ENCODE measurements around the gene ADAMTS3.

The ADAMTS3 gene

GRCh38 chr4:72568959-72569718 lies at the start of gene ADAMTS3:
Gene ADAMTS3, minus strand, starts transcription at chr4:72569221. Its CDS starts 459 bp downstream, at chr4:72568762.
- DNase-seq (ENCODE audit: low read depth in 2 of 2): no peak

GRCh38 chr4:72613959-72614358 lies 44.9 kb upstream of the ADAMTS3 start:
- no peak for DNase-seq (ENCODE audit: low read depth in 2 of 2)

GRCh38 chr4:72606751-72607150 lies 37.7 kb upstream of the ADAMTS3 start:
- no peak for DNase-seq (ENCODE audit: low read depth in 2 of 2)

- DNase-seq (ENCODE audit: low read depth in 2 of 2): no peak
Measured at GRCh38 chr4:72604324-72604723, 35.3 kb upstream of the ADAMTS3 start.

GRCh38 chr4:72602396-72603376 lies 33.7 kb upstream of the ADAMTS3 start:
- DNase-seq (ENCODE audit: low read depth in 2 of 2): no peak

GRCh38 chr4:72591547-72592454 lies 22.8 kb upstream of the ADAMTS3 start:
- no peak for DNase-seq (ENCODE audit: low read depth in 2 of 2)

- no peak for DNase-seq (ENCODE audit: low read depth in 2 of 2)
Measured at GRCh38 chr4:72587334-72587733, 18.3 kb upstream of the ADAMTS3 start.

GRCh38 chr4:72582853-72583252 lies 13.8 kb upstream of the ADAMTS3 start:
- no peak for DNase-seq (ENCODE audit: low read depth in 2 of 2)

GRCh38 chr4:72577211-72577610 lies 8.2 kb upstream of the ADAMTS3 start:
- no peak for DNase-seq (ENCODE audit: low read depth in 2 of 2)

GRCh38 chr4:72571337-72571736 lies 2.3 kb upstream of the ADAMTS3 start:
- no peak for DNase-seq (ENCODE audit: low read depth in 2 of 2)

GRCh38 chr4:72569719-72570235 lies 756 bp upstream of the ADAMTS3 start:
- no peak for DNase-seq (ENCODE audit: low read depth in 2 of 2)

- DNase-seq (ENCODE audit: low read depth in 2 of 2): no peak
Measured at GRCh38 chr4:72567821-72568675, 973 bp downstream of the ADAMTS3 start.

GRCh38 chr4:72567036-72567435 lies 2.0 kb downstream of the ADAMTS3 start:
- no peak for DNase-seq (ENCODE audit: low read depth in 2 of 2)

- no peak for DNase-seq (ENCODE audit: low read depth in 2 of 2)
Measured at GRCh38 chr4:72566464-72566972, 2.5 kb downstream of the ADAMTS3 start.

GRCh38 chr4:72564789-72565188 lies 4.2 kb downstream of the ADAMTS3 start:
- DNase-seq (ENCODE audit: low read depth in 2 of 2): no peak

- DNase-seq (ENCODE audit: low read depth in 2 of 2): no peak
Measured at GRCh38 chr4:72564184-72564583, 4.8 kb downstream of the ADAMTS3 start.

- no peak for DNase-seq (ENCODE audit: low read depth in 2 of 2)
Measured at GRCh38 chr4:72558655-72559054, 10.4 kb downstream of the ADAMTS3 start.

- no peak for DNase-seq (ENCODE audit: low read depth in 2 of 2)
Measured at GRCh38 chr4:72557021-72557420, 12.0 kb downstream of the ADAMTS3 start.

GRCh38 chr4:72555377-72555831 lies 13.6 kb downstream of the ADAMTS3 start:
- DNase-seq (ENCODE audit: low read depth in 2 of 2): no peak
